SK-N-SH treated with all-trans-retinoic acid at 6 μM for 48 hours (cell line): ENCODE measurements around the gene EIF2S1.

Experiments
- BACH2 ChIP-seq: fragments of 250-450 bp; sonication (Bioruptor Pico); IDR thresholded peaks from 2 replicates; pipeline ENCODE4 v1.9.0; 2021; ENCODE audit warnings: mild to moderate bottlenecking, borderline replicate concordance
- CSDC2 ChIP-seq: fragments of 250-450 bp; sonication (Bioruptor Pico); IDR thresholded peaks from 2 replicates; pipeline ENCODE4 v1.5.0; 2020; ENCODE audit warnings: mild to moderate bottlenecking, moderate library complexity
- OSR1 ChIP-seq: fragments of 250-450 bp; sonication (Bioruptor Pico); IDR thresholded peaks from 2 replicates; pipeline ENCODE4 v1.8.0; 2022; ENCODE audit warnings: moderate library complexity, mild to moderate bottlenecking, inconsistent platforms
- PPARA ChIP-seq: fragments of 250-450 bp; sonication (Bioruptor Pico); IDR thresholded peaks from 2 replicates; pipeline ENCODE4 v1.5.0; 2020; ENCODE audit warnings: mild to moderate bottlenecking, borderline replicate concordance
- TCF4 ChIP-seq: fragments of 250-450 bp; sonication (Bioruptor Pico); IDR thresholded peaks from 2 replicates; pipeline ENCODE4 v1.8.0; 2021; ENCODE audit warnings: mild to moderate bottlenecking, moderate library complexity, borderline replicate concordance
- TOX ChIP-seq: fragments of 250-450 bp; sonication (Bioruptor Pico); IDR thresholded peaks from 2 replicates; pipeline ENCODE4 v1.8.0; 2021; ENCODE audit warnings: mild to moderate bottlenecking, moderate library complexity, borderline replicate concordance
- ZC3H10 ChIP-seq: fragments of 250-450 bp; sonication (Bioruptor Pico); IDR thresholded peaks from 2 replicates; pipeline ENCODE4 v1.5.1; 2021; ENCODE audit warnings: mild to moderate bottlenecking, moderate library complexity
- ZFP30 ChIP-seq: fragments of 450-650 bp; formaldehyde crosslinking; IDR thresholded peaks from 2 replicates; pipeline ENCODE4 v1.5.0; 2022; ENCODE audit warnings: mild to moderate bottlenecking, moderate library complexity
- ZNF8 ChIP-seq: fragments of 450-650 bp; formaldehyde crosslinking; IDR thresholded peaks from 2 replicates; pipeline ENCODE4 v1.5.0; 2020; ENCODE audit warnings: mild to moderate bottlenecking, moderate library complexity
- TF ChIP-seq, protein P1 (sequence below): fragments of 250-450 bp; sonication (Bioruptor Pico); IDR thresholded peaks from 2 replicates; pipeline ENCODE4 v1.5.1; 2021; ENCODE audit warnings: mild to moderate bottlenecking, moderate library complexity
- TF ChIP-seq, protein P2 (sequence below): fragments of 250-450 bp; sonication (Bioruptor Pico); IDR thresholded peaks from 2 replicates; pipeline ENCODE4 v1.5.0; 2020; ENCODE audit warnings: mild to moderate bottlenecking, moderate library complexity
- TF ChIP-seq, protein P3 (sequence below): fragments of 250-450 bp; sonication (Bioruptor Pico); IDR thresholded peaks from 2 replicates; pipeline ENCODE4 v1.8.0; 2021; ENCODE audit warnings: low read depth, mild to moderate bottlenecking, moderate library complexity, borderline replicate concordance
- TF ChIP-seq, protein P4 (sequence below): fragments of 250-450 bp; sonication (Bioruptor Pico); IDR thresholded peaks from 2 replicates; pipeline ENCODE4 v1.8.0; 2020; ENCODE audit warnings: mild to moderate bottlenecking, moderate library complexity, borderline replicate concordance

DNA sequence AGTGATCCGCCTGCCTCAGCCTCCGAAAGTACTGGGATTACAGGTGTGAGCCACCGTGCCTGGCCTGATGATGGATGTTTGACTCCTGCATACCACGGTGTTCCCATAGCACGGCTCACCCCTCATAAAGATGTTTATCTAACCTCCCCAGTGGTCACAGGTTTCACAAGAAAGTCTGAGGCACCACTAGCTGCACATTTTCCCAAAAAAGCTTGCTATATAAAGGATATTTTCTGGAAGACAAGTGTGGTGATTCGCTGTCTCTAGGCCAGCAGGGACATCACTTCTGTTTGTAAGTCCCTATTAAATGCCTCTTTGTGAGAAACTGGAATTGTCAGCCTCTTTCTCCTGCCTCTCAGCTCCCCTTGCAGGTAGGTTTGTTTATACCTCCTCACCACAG lies 33.6 kb downstream of the EIF2S1 start:
- no peak for TF ChIP-seq TCF4 (CRISPR knock-in tag)
- TF ChIP-seq, protein P1, sequence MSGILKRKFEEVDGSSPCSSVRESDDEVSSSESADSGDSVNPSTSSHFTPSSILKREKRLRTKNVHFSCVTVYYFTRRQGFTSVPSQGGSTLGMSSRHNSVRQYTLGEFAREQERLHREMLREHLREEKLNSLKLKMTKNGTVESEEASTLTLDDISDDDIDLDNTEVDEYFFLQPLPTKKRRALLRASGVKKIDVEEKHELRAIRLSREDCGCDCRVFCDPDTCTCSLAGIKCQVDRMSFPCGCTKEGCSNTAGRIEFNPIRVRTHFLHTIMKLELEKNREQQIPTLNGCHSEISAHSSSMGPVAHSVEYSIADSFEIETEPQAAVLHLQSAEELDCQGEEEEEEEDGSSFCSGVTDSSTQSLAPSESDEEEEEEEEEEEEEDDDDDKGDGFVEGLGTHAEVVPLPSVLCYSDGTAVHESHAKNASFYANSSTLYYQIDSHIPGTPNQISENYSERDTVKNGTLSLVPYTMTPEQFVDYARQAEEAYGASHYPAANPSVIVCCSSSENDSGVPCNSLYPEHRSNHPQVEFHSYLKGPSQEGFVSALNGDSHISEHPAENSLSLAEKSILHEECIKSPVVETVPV (CRISPR knock-in tag): no peak
- TF ChIP-seq ZC3H10 (CRISPR knock-in tag): no peak
- TF ChIP-seq BACH2 (CRISPR knock-in tag): no peak
- TF ChIP-seq PPARA (CRISPR knock-in tag): no peak
- TF ChIP-seq, protein P2, sequence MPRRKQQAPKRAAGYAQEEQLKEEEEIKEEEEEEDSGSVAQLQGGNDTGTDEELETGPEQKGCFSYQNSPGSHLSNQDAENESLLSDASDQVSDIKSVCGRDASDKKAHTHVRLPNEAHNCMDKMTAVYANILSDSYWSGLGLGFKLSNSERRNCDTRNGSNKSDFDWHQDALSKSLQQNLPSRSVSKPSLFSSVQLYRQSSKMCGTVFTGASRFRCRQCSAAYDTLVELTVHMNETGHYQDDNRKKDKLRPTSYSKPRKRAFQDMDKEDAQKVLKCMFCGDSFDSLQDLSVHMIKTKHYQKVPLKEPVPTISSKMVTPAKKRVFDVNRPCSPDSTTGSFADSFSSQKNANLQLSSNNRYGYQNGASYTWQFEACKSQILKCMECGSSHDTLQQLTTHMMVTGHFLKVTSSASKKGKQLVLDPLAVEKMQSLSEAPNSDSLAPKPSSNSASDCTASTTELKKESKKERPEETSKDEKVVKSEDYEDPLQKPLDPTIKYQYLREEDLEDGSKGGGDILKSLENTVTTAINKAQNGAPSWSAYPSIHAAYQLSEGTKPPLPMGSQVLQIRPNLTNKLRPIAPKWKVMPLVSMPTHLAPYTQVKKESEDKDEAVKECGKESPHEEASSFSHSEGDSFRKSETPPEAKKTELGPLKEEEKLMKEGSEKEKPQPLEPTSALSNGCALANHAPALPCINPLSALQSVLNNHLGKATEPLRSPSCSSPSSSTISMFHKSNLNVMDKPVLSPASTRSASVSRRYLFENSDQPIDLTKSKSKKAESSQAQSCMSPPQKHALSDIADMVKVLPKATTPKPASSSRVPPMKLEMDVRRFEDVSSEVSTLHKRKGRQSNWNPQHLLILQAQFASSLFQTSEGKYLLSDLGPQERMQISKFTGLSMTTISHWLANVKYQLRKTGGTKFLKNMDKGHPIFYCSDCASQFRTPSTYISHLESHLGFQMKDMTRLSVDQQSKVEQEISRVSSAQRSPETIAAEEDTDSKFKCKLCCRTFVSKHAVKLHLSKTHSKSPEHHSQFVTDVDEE: no peak
- TF ChIP-seq, protein P3, sequence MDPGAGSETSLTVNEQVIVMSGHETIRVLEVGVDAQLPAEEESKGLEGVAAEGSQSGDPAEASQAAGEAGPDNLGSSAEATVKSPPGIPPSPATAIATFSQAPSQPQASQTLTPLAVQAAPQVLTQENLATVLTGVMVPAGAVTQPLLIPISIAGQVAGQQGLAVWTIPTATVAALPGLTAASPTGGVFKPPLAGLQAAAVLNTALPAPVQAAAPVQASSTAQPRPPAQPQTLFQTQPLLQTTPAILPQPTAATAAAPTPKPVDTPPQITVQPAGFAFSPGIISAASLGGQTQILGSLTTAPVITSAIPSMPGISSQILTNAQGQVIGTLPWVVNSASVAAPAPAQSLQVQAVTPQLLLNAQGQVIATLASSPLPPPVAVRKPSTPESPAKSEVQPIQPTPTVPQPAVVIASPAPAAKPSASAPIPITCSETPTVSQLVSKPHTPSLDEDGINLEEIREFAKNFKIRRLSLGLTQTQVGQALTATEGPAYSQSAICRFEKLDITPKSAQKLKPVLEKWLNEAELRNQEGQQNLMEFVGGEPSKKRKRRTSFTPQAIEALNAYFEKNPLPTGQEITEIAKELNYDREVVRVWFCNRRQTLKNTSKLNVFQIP (CRISPR knock-in tag): no peak
- no peak for TF ChIP-seq ZFP30
- TF ChIP-seq, protein P4, sequence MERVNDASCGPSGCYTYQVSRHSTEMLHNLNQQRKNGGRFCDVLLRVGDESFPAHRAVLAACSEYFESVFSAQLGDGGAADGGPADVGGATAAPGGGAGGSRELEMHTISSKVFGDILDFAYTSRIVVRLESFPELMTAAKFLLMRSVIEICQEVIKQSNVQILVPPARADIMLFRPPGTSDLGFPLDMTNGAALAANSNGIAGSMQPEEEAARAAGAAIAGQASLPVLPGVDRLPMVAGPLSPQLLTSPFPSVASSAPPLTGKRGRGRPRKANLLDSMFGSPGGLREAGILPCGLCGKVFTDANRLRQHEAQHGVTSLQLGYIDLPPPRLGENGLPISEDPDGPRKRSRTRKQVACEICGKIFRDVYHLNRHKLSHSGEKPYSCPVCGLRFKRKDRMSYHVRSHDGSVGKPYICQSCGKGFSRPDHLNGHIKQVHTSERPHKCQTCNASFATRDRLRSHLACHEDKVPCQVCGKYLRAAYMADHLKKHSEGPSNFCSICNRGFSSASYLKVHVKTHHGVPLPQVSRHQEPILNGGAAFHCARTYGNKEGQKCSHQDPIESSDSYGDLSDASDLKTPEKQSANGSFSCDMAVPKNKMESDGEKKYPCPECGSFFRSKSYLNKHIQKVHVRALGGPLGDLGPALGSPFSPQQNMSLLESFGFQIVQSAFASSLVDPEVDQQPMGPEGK: no peak
- TF ChIP-seq ZNF8: no peak
- TF ChIP-seq TOX (CRISPR knock-in tag): no peak
- no peak for TF ChIP-seq CSDC2 (CRISPR knock-in tag)
- no peak for TF ChIP-seq OSR1 (CRISPR knock-in tag)
